HG03280 (cell line): Measurements from ENCODE around the gene SRBD1.

Experiments
- ATAC-seq: cut with Tn5 transposase; IDR thresholded peaks from one replicate; pipeline ENCODE4 v1.9.1; 2021; ENCODE audit warnings: mild to moderate bottlenecking, moderate library complexity; ENCODE audit not compliant: unreplicated experiment

Gene SRBD1

DNA sequence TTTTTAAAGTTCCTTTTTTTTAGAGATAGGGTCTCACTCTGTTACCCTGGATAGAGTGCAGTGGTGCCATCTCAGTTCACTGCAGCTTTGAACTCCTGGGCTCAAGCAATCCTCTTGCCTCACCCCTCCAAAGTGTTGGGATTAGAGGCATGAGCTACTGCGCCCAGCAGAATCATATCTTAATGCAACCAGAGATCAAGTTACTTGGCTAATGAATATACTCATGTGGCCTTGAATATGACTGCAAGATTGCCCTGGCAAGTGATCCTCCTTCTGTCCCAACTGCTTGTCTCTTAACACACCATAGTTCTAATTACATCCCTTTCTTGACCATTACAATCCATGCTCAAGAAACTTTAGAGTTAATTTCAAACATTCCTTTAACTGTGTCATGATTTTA is 133.5 kb downstream of the SRBD1 start:
- no peak for ATAC-seq

DNA sequence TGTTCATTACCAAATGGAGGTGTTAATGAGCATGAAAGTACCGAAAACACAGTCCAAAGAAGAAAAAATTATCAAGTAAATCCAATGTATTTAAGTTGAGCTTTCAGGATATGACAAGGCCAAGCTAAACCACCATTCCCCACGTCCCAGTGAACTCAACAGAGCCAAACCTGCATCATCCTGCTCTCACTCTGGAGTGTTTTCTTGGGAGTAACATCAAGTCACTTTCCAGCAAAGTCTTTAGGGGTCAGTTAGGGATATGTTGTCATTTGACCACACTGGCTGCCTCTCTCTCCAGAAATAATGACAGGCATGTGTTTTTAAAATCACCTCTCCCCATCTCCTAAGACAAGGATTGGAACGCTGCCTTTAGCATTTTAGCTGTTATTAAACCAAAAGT is 140.5 kb downstream of the SRBD1 start:
- ATAC-seq = no peak

DNA sequence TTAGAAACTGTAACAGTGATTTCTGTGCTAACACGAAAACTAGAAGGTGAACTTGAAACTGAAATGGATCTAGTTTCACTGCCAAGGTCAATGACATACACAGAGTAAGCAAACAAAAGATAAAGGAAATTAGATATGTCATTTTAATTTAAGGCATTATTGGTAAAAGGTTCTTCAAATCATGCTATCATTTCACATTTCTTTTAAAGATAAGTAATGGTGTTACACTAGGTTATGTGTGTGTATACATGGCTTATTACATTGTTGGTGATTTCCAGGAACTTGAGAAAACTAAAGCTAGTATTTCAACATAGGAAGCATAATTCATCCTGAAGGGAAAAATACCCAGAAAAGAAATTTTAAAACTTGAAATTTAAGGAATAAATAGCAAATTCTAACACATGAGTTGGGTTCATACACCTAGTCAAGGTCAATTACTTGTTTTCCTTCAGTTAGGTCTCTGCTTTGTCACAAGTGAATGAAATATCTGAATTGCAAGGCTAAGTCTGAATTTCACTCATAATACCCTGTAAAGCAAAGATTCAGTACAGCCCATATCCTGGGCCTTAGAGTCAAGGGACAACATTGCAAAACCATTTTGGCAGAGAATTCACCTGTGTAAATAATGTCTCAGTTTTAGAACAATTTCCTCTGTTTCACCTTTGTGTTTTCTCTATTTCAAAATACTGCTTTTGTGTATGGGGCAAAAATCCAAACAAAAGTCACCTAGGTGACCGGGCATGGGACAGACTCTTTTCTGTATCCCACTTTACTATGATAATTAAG is 141.6 kb downstream of the SRBD1 start:
- peak; percentile 73 for ATAC-seq

DNA sequence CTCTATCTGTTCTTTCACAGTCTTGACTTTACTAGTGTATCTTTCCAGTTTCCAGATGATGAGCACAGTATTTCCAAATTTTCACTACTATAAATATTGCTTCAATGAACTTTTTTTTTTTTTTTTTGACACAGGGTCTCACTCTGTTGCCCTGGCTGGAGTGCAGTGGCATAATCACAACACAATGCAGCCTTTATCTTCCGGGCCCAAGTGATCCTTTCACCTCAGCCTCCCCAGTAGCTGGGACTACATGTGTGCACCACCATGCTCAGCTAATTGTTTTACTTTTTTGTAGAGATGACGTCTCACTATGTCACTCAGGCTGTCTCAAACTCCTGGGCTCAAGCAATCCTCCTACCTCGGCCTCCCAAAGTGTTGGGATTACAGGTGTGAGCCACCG is 142.8 kb downstream of the SRBD1 start:
- ATAC-seq = no peak

DNA sequence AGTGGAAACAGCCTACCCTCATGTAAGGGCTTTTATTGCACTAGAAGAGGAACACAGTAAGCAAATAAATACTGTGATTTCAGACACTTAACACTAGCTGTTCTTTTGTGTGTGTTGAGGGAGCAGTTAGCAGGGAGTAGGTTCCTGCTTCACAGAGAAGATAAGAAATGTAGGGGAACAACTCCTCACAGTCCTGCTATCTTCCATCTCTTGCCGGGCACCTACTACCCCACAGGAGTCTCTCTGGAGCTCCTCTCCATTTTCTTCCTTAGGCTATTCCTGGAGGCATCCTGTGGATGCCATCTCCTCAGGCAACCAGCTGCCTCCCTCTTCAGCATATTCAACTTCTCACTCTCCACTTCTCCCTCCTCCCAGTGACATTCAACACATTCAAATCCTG is 145.0 kb downstream of the SRBD1 start:
- no peak for ATAC-seq

DNA sequence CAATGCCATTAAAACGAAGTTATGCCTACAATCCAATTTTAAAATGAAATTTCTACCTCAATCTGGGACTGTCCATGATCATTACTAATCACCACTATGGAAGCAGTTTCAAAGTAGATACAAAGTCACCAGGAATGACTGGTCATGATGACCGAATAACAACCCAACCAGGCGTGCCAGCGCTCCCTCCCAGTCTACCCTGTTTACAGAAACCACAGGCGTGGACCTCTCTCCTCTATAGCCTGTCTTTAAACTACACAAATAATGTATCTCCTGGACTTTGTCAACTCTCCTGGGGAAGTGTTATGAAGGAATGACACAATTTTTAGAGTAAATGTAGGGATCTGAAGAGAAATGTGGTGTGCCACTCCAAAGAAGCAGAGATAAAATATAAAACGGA is 150.2 kb downstream of the SRBD1 start:
- no peak for ATAC-seq

DNA sequence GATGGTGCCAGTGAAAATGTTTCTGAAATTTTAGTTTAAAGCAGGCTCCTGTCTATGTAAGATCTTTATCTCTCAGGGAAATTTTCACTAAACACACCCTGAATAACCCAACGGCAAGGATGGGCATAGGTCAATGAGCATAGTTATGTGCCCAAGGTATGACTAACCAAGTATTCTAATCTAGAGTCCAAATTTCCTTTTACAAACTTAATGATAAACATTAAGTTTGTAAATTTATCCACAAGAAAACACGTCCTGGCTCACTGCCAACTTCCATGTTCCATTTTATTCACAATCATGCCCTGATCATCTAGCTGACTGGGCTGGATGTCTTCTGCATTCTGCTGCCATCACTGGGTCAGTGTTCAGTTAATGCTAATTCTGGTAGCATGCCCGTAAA is 151.2 kb downstream of the SRBD1 start:
- ATAC-seq = no peak

DNA sequence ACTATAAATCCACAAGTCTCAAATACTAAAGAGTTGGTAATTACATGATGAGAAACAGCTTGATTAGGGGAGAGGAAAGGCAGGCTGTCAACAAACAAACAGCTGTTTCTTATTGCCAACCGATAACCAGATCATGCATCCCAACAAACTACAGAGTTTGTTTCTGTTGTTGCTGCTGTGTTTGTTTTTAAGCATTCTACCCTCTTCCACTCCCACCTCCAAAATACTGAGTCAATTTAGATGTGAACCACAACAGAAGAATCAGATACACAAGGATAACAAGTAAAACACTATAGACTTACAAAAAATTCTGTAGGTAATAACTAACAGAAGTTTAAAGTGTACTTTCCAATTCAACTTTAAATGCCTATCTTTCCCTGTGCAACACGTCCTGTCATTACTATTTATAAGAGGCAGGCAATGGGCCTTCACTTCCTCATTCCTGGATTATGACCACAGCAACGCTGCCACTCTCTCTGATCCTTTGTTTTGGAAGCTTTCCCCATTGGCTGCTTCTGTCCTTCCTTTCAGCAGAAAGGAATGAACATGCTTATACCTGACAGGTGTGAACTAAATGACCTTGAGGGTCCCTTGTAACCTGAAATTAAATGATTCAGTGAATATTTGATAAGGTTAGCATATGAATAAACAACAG is 152.0 kb downstream of the SRBD1 start:
- ATAC-seq = no peak

DNA sequence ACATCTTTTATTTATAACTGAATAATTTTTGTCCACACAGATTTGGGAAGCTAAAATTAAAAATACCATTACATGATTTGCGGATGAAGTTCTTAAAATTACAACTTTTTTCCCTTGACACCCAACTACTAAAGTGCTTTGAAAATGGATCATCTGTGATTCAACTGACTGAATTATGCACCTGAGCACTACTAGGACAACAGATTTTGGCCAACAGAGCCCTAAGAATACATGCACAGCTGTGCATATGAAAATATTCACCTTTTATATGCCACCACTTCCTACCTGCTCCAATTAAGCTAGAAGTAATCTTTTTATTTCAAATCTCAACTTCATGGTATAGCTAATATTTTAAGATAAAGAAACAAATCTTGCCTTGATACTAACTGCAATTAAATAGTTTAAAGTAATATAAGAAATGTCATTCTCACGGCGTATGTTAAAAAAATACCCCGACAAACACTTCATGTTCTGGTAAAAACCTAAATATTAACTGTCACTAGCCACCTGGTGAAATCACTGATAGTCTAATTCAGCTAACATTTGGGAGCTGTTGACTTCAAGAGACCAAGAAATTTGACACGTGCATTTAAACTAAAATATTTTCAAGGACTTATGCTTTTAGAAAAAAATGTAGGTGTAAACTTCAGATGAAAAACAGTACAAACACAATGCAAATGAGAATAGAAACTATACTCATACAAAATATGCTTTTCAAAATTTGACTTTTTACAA is 153.7 kb downstream of the SRBD1 start:
- no peak for ATAC-seq

DNA sequence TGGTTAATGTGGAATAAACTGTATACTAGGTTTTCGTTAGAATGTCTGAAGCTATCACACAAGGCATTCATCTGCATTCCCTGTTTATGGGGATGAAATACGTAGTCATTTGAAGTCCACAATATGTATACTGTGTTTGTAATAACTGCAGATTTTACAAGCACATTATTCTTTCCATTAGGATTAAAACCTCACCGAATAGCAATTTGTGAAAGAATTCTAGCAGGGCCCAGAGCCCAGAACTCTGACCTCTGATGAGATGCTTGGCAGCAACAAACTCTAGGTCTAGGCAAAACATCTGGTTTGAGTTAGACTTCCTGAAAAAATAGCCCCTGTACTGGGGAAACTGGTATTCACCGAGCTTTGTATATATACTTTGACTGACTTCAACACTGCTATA is 158.2 kb downstream of the SRBD1 start:
- ATAC-seq = no peak

DNA sequence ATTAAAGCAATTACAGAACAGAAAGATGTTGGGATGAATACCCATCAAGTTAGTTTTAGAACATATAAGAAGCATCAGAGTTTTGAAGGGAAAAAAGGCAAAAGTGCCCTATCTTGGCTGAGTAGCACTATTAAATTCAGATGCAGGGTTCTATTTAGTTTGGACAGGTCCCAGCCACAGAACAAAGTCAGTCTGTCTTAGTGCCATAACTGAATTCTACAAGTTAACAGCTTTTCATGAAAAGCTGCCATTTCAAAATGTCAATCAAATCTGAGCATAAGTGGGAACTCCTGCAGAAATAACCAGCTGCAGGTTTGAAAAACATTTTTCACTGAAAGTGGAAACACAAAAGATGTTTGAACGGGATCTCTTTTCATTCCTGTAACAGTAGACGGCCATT is 160.4 kb downstream of the SRBD1 start:
- no peak for ATAC-seq

DNA sequence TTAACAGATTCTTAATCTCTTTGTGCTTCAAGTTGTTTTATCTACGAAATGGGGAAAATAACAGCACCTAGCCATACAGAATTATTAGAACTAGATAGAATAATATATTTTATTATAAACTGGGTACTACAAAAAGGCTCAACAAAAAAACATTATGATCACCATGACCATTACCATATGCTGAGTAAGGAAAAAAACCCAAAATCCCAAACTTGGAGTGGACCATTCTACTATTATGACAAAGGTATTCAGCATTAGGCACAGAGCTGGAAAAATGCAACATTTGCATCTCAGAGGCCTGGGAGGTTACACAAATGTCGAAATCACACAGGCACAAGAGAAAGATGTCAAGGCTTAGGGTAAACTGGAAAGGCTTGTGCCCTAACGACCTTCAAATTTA is 162.8 kb downstream of the SRBD1 start:
- ATAC-seq = no peak

DNA sequence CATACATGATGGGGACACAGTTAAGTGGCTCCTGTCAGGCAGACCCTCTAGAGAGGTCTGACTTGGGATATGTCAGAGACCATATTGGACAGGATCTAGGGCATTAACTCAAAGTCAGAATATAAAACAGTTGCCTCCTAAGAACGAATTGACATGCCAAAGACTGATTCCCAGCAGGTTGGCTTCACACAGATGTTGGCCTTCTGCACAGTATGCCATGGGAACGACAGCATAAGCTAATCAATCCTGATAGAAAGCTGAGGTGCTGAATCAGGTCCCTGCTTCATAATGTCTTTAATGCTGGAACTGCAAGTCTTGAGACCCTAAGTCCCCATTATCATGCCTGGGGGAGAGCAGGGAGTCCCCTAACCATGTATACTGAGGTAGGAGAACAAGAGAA is 165.1 kb downstream of the SRBD1 start:
- no peak for ATAC-seq

DNA sequence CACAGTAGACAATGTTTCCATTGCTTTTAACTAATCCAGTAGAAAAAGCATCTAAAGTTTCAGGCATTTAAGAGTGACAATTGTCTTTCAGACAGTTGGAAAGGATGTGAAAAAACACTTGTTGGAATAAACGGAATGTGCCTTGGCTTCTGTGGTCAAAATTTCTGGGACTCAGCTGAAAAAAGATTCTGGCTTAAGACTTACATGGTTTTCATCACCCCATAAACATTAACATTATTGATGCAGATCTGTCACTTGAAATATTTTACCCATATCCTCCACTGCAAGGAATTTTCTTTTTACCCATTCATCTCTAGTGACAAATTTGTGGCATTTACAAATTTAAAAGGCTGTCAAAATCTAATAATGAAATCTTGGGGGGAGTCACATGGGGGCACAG is 166.0 kb downstream of the SRBD1 start:
- ATAC-seq = no peak

DNA sequence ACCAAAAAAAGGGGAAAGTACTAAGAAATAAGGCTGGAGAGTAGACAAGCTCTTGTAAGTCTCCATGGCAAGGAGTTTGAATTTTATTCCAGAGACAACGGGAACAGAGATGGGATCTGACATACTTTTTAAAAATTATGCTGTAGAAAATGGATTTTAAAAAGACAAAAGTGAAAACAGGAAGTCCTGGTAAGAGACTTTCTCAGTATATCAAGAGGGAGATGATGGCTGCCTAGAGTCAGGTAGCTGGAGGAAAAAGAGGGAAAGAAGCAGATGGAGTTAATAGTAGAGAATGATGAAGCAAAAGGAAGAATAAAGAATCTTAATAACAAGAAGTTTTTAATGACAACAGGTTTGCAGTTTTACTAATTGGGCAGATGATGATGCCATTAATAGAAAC is 168.1 kb downstream of the SRBD1 start:
- ATAC-seq = no peak

DNA sequence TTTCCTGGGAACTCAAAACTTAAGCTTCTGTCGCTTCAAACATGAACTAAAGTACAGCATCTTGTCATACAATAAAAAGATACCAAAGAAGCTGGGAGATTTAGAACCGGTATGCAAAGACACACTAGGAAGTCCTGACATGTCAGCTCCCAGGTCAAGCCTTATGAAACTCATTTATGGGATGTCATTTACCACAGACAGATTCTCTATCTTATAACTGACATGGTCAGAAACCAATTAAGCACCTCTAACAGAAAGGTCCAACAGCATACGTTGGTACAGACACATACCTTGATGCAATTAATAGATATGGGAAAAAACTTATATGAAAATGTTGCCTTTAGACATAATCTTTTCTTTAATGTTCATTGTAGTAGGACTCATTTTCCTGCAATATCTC is 169.0 kb downstream of the SRBD1 start:
- no peak for ATAC-seq

DNA sequence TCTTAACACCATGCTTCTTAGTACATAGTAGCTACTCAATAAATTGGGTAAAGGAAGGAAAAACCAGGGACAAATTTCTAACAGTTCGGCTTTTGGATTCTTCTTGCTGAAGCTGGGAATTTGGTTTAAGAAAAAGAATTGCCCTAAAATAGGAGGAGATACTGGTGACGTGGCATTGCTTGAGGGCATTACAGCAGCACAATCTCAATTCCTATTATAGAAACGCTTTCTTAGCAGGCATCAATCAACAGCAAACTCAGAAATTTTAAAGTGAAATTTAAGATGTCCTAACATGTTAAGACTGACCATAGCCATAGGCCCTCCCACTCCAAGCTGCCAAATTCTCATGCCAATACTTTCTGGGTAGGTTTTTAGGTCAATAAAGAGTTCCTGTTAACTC is 169.5 kb downstream of the SRBD1 start:
- no peak for ATAC-seq

DNA sequence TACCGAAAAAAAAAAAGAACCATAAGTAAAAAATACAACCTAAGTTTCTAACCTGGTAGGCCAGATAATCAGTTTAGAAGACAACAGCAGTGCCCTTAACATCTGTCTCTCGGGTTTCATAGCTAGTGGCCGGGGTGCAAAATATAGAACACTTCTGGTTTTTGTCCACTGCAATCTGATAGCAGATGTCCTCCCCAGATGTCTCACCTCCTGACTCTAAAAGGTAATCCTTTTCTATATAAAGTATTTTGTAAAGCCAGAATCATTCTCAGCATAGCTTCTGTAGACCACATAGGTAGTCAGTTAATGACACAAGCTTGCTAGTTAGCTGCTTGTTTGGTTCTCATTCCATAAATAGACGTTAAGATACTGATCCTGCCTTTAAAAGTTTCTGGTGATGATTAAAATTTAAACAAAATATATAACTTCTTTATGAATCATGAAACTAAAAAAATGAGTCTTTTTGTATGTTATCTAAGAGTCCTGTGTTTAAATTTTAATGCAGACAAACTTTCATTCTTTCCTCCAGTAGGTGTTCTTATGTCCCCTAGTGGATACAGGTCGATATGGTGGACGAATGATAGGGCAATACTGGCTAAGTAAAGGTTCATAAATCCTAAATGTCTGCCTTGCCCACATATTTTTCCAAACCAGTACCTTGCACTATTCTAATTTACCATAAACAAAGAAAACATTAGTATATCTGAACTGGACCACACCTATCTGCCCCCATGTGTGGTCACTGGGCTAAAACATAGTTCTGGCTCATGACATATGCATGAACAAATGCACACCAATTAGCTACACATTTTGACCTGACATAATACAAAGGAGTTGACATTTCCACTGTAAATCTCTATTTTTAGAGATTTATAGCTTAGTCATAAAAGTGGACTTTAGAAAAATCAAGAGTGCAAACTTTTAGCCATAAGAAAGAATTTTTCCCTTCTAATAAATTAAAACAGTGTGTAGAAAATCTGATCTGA is 171.0 kb downstream of the SRBD1 start:
- ATAC-seq = peak; percentile 61

DNA sequence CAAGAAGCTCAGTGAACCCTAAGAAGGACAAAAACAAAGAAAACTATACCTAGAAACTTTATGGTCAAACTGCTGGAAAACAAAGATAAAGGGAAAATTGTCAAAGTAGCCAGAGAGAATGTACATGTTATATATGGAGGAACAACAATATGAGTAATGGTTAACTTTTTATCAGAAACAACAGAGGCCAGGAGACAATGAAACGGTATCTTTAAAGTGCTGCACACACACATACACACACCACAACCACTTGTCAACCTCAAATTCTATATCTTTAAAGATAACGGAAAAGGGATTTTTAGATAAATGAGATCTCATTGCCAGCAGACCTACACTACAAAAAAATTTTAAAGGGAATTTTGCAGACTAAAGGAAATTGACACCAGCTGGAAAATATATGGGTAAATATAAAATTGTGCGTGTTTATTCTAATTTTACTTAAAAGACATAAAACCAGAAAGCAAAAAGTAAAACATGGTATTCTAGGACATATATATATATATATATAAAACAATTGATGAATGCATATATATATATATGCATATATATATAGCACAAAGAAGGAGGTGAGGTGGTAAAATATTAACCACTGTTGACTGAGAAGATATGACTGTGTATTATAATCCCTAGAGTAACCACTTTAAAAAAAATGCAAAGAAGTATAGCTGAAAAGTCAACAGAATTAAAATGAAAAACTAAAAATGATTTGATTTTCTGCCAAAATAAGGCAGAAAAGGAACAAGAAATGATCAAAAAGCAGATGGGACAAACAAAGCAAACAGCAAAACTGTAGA is 172.0 kb downstream of the SRBD1 start:
- no peak for ATAC-seq

DNA sequence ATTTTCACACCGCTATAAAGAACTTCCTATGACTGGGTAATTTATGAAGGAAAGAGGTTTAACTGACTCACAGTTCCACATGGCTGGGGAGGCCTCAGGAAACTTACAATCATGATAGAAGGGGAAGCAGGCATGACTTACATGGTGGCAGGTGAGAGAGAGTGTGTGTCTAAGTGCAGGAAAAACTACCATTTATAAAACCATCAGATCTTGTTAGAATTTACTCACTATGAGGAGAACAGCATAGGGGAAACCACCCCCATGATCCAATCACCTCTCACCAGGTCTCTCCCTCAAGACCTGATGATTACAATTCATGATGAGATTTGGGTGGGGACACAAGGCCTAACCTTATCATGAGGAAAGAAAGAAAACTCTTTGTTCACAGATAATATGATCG is 174.6 kb downstream of the SRBD1 start:
- no peak for ATAC-seq
